GM19397 (cell line): ENCODE results near the gene METTL21A.

Source experiments
- ATAC-seq: cut with Tn5 transposase; IDR thresholded peaks from one replicate; pipeline ENCODE4 v1.9.1; 2021; ENCODE audit warnings: mild to moderate bottlenecking, moderate library complexity; ENCODE audit not compliant: unreplicated experiment

Gene METTL21A

GRCh38 chr2:207624185-207625013, 795 bp downstream of the METTL21A start:
- peak; percentile 44 for ATAC-seq

GRCh38 chr2:207621501-207622039, 3.6 kb downstream of the METTL21A start:
- ATAC-seq: no peak

GRCh38 chr2:207619764-207620203, 5.4 kb downstream of the METTL21A start:
- ATAC-seq: no peak

GRCh38 chr2:207617011-207617671, 8.1 kb downstream of the METTL21A start:
- ATAC-seq: no peak

- ATAC-seq: no peak
Measured at GRCh38 chr2:207616185-207616584, 9.0 kb downstream of the METTL21A start.

- no peak for ATAC-seq
Measured at GRCh38 chr2:207614824-207615223, 10.4 kb downstream of the METTL21A start.

- ATAC-seq: no peak
Measured at GRCh38 chr2:207612714-207613113, 12.5 kb downstream of the METTL21A start.

- no peak for ATAC-seq
Measured at GRCh38 chr2:207606829-207607228, 18.4 kb downstream of the METTL21A start.

- no peak for ATAC-seq
Measured at GRCh38 chr2:207606399-207606798, 18.8 kb downstream of the METTL21A start.

- ATAC-seq: no peak
Measured at GRCh38 chr2:207603486-207603885, 21.7 kb downstream of the METTL21A start.

- no peak for ATAC-seq
Measured at GRCh38 chr2:207601774-207602173, 23.4 kb downstream of the METTL21A start.

- no peak for ATAC-seq
Measured at GRCh38 chr2:207600231-207600630, 25.0 kb downstream of the METTL21A start.

GRCh38 chr2:207599636-207600035, 25.6 kb downstream of the METTL21A start:
- ATAC-seq: no peak

- ATAC-seq: no peak
Measured at GRCh38 chr2:207594731-207595130, 30.5 kb downstream of the METTL21A start.

GRCh38 chr2:207594264-207594663, 30.9 kb downstream of the METTL21A start:
- no peak for ATAC-seq

GRCh38 chr2:207593277-207593676, 31.9 kb downstream of the METTL21A start:
- ATAC-seq: no peak

GRCh38 chr2:207589143-207589542, 36.1 kb downstream of the METTL21A start:
- no peak for ATAC-seq

GRCh38 chr2:207587305-207587704, 37.9 kb downstream of the METTL21A start:
- ATAC-seq: no peak

- no peak for ATAC-seq
Measured at GRCh38 chr2:207584952-207585351, 40.2 kb downstream of the METTL21A start.

- no peak for ATAC-seq
Measured at GRCh38 chr2:207571370-207571769, 53.8 kb downstream of the METTL21A start.

- ATAC-seq: no peak
Measured at GRCh38 chr2:207567671-207568070, 57.5 kb downstream of the METTL21A start.
